HL-60/S4 treated with phorbol 12-myristate 13-acetate at 8.2 ng/mL for 4 days and 3 days (cell line): ENCODE data around the gene LENG8.

Experiments
- in situ Hi-C: fragments of 300-500 bp; cut with MboI; formaldehyde crosslinking; loops from 2 replicates; pipeline ENCODE4 v1.15.0; 2022; ENCODE audit warnings: low sequenced_read_pairs

The LENG8 gene

DNA sequence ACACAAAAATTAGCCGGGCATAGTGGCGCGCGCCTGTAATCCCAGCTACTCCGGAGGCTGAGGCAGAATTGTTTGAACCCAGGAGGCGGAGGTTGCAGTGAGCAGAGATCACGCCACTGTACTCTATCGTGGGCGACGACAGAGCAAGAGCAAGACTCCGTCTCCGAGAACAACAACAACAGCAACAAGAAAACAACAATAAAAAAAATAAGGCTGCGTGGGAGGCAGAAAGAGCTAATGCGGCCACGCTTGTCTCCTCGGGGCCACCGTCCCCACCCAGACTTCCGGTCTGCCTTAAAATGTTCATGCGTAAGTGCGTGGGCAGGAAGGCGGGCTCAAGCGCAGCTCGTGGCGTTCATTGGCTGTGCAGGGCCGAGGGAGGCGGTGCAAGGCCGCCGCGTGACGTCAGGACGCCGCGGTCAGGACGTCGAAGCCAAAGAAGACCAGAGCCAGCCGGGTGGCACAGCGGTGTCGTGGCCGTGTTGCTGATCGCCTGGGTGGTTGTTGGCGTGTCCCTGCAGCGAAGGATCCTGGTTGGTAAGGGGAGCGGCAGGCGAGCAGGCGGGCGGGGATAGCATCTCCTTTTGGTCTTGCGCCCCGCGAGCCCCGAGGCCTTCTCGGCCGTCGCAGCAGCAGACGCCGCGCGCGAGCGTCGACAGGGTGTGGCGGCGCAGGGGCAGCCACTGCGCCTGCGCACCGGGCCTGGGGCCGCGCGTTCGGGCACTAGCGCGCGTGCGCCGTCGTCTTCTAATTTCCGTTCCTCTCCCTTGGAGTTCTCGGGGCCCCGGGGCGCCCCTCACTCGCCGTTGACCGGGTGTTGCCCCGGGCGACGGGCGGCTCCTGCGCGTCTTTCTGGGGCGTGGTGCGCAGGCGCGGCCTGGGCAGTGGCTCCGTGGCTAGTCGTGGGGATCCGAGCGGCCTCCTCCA lies at the start of gene LENG8:
Gene LENG8 (plus strand): TSS at position 426 of the 927 bp plus-strand sequence. CDS start 2,146 bp downstream, outside the sequence.
- in situ Hi-C loops, result no loop called here

DNA sequence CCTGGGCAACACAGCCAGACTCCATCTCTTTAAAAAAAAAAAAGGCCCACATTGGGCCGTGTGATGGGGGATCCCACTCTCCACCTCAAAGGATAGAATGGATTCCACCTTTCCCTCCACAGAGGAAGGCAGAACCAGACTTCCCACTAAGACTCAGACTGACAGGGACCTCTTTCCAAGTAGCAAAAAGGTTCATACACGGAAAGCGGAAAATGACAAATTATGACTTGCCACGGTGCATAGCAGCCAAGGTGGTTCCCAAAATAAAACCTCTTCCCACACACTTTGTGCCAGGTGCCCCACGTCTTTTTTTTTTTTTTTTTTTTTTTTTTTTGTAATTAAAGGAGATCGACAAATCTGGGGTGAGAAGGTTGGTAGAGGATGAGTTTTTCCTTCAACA lies 48.1 kb upstream of the LENG8 start:
- in situ Hi-C loops, result no loop called here

- in situ Hi-C loops, result no loop called here
Observed at GRCh38 chr19:54403054-54403453, 45.9 kb upstream of the LENG8 start.

DNA sequence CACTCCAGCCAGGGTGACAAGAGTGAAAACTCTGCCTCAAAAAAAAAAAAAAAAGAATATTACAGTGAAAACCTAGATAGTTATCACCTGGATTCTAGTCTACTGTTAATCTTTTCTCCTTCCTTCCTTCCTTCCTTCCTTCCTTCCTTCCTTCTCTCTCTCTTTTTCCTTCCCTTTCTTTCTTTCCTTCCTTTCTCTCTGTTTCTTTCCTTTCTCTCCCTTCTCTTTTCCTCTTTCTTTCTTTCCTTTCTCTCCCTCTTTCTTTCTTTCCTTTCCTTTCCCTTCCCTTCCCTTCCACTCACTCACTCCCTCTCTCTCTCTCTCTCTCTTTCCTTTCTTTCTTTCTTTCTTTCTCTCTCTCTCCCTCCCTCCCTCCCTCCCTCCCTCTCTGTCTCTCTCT lies 43.4 kb upstream of the LENG8 start:
- in situ Hi-C loops, result no loop called here

GRCh38 chr19:54407780-54408179 lies 41.2 kb upstream of the LENG8 start:
- in situ Hi-C loops, result no loop called here

- in situ Hi-C loops, result no loop called here
Observed at GRCh38 chr19:54408456-54409026, 40.5 kb upstream of the LENG8 start.

- in situ Hi-C loops, result no loop called here
Observed at GRCh38 chr19:54411033-54411432, 38.0 kb upstream of the LENG8 start.

DNA sequence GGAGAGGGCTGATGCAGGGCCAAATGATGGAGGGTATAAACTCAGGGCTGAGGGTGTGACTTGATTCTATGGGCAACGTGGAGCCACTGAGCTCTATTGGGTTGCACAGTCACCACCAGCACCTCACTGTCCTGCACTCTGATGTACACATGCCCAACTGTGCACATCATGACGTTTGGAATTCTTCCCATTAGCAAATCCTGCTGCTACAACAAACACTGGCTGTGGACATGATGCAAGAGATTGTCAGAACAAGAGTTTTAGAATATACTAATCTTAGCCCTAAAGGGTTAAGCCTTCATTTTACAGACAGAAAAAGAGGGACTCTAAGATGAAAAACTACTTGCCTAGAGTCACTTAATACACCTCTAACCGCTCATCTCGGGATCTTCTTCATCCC lies 36.1 kb upstream of the LENG8 start:
- in situ Hi-C loops, result no loop called here

DNA sequence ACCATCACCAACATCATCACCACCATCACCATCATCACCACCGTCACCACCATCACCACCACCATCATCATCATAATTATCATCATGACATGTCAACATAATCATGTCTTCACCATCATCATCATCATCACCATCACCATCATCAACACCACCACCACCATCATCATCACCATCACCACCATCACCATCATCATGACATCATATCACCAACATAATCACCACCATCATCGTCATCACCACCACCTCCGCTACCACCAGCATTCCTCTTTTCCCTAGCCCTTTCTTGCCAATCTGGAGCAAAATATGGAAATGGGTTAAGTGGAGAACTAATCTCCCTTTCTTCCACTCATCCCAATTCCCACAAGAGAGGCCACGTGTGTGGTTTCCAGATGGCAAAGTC lies 34.8 kb upstream of the LENG8 start:
- in situ Hi-C loops, result no loop called here

DNA sequence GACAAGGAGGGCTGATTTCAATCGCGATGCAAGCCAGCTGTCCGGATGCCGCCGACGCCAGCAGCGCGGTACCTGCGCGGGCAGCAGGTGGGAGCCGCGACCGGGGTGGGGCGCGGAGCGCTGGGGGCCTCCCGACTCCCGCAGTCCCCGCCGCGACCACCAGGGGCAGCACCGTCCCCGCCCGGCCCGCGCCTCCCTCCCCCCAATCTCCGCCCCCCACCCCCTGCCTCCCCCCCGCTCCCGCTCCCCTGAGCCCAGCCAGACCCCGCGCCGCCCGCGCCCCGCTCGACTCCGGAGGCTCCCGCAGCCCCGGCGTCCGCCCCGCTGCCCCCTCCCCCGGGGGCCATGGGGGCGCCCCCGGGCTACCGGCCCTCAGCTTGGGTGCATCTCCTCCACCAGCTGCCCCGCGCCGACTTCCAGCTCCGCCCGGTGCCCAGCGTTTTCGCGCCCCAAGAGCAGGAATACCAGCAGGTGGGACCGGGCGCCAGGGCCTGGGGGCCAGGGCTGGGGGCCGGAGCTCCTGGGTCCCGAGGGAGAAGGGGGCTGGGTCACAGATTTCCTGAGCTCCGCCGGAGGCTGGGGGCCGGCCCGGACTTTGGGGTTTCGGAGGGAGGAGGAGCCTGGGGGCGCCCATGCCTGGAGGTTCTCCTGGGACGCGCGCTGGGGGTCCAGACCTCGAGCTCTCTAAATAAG lies 33.6 kb upstream of the LENG8 start, which contains the start of gene TTYH1:
Gene TTYH1 (plus strand): TSS at position 257 of the 693 bp plus-strand sequence. CDS start 89 bp downstream, at position 346.
- in situ Hi-C loops, result no loop called here

DNA sequence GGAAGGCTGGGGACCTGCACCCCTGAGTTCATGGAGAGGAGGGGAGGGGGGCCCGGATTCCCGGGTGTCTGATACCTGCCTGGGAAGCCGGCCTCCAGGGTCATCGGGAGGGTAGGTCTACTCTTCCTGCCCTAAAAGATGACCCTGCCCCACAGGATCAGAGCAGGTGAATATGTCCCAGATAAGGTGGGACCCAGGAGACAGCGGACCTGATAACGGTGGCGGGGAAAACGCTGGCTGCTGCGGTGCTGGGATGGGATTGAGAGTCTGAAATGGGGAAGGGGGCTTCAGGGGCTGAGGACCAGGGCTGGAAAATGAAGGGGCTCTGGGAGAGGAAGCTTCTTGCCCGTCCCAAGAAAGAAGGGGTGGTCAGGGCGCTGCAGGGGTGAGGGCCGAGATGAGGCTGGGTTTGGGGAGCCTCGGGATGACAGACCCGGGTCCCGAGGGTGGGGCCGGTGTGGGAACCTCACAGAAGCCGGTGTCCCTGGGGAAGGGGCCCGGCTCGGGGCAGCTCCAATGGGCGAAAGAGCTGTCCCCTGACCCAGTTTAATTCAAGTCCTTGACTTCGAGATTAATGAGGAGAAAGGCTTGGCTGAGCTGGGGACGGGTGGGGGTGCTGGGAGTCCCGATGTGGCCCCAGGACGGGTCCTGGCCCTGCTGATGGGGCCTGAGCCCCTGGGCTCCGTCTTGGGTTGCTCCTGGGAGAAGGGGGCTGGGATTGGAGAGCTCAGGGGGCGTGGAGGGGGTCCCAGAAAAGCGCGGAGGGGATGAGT lies 32.9 kb upstream of the LENG8 start:
- in situ Hi-C loops, result no loop called here

- in situ Hi-C loops, result no loop called here
Observed at GRCh38 chr19:54416695-54417491, 32.1 kb upstream of the LENG8 start.

DNA sequence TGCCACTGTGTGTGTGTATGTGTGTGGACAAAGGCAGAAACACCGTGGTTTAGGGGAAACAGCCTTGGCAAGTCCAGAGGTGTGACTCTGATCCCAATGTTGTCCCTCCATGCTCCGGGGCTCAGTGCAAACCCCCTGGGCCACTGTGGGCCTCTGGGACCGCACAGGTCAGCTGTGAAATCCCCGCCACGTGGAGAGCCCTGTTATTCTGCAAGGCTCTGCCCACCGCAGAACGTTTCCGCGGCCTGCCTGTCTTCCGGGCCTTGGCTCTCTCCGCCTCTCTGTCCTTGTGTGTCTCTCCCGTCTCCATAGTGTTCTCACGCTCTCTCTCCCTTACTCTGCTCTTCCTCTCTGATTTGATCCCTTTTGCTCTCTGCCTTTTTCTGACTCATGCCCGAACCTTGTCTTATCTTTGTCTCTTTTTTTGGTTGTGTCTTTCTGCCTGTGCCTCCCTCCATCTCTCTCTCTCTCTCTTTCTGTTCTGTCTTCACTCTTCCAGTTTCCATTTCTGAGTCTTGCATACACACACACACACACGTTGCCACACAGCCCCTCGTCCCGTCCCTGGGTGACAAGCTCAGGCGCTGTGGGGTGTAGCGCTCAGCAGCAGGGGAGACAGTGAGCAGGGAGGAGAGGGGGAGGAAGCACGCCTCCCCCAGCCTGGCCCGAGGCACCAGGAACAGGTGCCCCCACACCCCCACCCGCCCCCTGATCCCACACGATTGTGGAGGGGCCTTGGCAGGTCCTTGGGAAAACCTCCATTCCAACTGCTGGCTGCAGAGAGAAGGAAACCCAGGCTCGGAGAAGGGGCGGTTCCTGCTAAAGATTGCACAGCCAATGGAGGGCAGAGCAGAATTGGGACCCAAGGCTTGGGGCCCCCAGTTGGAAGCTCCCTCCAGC lies 30.7 kb upstream of the LENG8 start:
- in situ Hi-C loops, result no loop called here

DNA sequence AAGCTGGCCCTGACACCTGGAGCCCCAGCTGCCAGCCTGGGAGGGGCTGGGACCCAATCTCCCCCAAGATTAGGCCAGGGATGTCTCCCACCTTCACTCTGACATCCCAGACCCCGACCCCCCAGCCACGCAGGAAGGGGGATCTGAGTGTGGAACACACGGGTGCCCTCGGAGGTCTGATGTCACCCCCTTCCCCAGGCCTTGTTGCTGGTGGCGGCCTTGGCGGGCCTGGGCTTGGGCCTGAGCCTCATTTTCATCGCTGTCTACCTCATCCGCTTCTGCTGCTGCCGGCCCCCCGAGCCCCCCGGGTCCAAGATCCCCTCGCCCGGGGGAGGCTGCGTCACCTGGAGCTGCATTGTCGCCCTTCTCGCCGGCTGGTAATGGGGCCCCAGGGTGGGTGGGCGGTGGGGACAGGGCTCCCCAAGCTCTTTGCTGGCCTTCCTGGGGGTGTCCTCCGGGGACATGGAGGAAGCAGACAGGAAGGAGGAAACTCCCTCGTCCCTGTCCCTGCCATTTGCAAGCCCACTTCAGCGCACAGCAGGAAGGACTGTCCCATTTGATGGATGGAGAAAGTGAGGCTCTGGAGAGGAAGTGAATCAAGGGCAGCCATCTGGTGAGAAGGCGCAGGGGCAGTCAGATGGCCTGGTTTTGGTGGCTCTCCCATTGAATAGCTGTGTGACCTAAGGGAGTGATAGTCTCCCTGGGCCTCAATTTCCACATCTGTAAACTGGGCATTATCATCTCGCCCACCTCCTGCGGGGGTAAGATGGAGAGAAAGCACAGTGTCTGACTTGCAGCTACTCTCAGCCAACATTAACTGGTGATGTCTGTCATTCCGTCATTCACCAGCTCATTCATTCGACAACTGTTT lies 29.8 kb upstream of the LENG8 start:
- in situ Hi-C loops, result no loop called here

GRCh38 chr19:54420068-54420382 lies 29.0 kb upstream of the LENG8 start:
- in situ Hi-C loops, result no loop called here

DNA sequence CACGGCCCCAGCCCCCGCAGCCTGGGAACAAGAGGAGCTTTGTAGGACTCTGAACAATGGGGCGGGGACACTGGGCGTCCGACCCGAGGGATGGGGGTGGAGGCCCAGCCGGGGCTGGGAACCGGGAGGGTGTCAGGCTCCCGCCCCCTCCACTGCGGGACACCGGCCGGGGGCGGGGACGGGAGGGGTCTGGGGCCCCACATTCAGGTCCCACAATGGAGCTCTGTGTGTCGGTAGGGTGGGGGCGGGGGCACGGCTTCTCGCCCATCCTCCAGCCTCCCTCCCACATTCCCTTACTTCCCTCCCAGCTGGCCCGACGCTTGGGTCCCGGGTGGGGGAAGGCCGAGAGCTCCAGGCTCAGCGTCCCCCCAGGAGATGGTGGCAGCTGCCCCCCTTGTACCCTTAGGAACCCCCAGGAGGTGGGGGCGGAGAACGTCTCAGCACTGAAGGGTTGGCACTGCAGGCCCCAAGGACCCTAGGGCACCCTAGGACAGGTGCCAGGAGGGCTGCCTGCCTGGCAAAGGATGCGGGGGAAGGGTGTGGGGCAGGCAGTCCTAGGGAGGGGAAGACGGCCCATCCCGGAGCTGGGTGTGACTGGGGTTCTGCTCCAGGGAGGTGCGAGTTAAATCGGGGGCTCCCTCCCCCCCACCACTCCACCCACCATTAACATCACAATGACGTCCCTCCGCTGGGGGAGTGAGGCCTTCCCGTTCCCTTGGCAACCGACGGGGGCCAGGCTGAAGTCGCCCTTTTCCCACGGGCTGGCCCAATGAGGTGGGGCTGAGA lies 28.4 kb upstream of the LENG8 start:
- in situ Hi-C loops, result no loop called here

- in situ Hi-C loops, result no loop called here
Observed at GRCh38 chr19:54421169-54421516, 27.9 kb upstream of the LENG8 start.

DNA sequence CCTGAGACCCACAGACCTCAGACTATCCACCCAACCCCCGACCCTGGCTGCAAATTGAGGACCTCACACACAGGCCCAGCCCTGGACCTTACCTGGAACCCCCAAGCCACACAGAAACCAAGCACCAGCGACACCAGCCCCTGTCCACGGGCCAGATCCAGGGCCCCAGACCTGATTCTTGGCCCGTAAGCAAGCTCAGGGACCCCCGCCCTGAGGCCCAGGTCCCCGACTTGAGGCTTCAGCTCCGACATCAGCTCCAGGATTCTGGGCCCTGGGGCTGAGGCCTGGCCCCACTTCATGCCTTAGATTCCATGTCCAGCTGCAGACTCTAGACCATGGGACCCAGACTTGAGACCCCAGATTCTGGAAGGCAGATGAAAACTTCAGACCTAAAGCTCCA lies 27.5 kb upstream of the LENG8 start:
- in situ Hi-C loops, result no loop called here
